Spleen (tissue), 11 donors: ENCODE data around the gene NOXRED1. TPM values are rescaled to one million over a fixed set of nuclear protein-coding genes. Genes with fewer than 3 reads are reported as not detected.
A peak's percentile ranks its signal among the peaks of the same experiment; 100 is the strongest.

Experiments
- DNase-seq: peaks from one replicate; pipeline ENCODE4 v3.0.0-alpha.2; 2020
- H3K27ac ChIP-seq, 8 donors: fragments of 200-600 bp; sonication (generic) in 7 of 8; 1 replicate in 4 of 8; 2 replicates in 4 of 8; pipeline versions ENCODE4 v1.5.0 to v1.8.0; 2016 to 2021; ENCODE audit warnings: inconsistent platforms in 4 of 8, mild to moderate bottlenecking in 4 of 8, moderate library complexity in 1 of 8
- H3K27me3 ChIP-seq, 7 donors: fragments of 200-600 bp; sonication (generic) in 6 of 7; replicated peaks in 1 of 7; 1 replicate in 4 of 7; 2 replicates in 3 of 7; pipeline versions ENCODE4 v1.5.0 to v1.8.0; 2016 to 2021; ENCODE audit warnings: inconsistent platforms in 3 of 7, mild to moderate bottlenecking in 1 of 7
- H3K36me3 ChIP-seq, 6 donors: fragments of 200-600 bp; sonication (generic) in 5 of 6; 1 replicate in 4 of 6; 2 replicates in 2 of 6; pipeline versions ENCODE4 v1.5.0 to v1.8.0; 2016 to 2021; ENCODE audit warnings: inconsistent platforms in 2 of 6
- H3K4me1 ChIP-seq, 6 donors: fragments of 200-600 bp; sonication (generic) in 5 of 6; 1 replicate in 3 of 6; 2 replicates in 3 of 6; pipeline versions ENCODE4 v1.5.0 to v1.8.0; 2016 to 2021; ENCODE audit warnings: inconsistent platforms in 3 of 6
- H3K4me3 ChIP-seq, 8 donors: fragments of 200-600 bp; sonication (generic) in 7 of 8; 1 replicate in 4 of 8; 2 replicates in 4 of 8; pipeline versions ENCODE4 v1.5.0 to v1.8.0; 2016 to 2021; ENCODE audit warnings: inconsistent platforms in 4 of 8, mild to moderate bottlenecking in 4 of 8, moderate library complexity in 2 of 8
- H3K9me3 ChIP-seq, 8 donors: fragments of 200-600 bp; sonication (generic) in 7 of 8; 1 replicate in 4 of 8; 2 replicates in 4 of 8; pipeline versions ENCODE4 v1.5.0 to v1.8.0; 2016 to 2021; ENCODE audit warnings: inconsistent platforms in 4 of 8
- CTCF ChIP-seq, 11 experiments: fragments of 200-600 bp in 7 of 11; fragments of 450-650 bp in 4 of 11; sonication (generic) in 4 of 11; IDR thresholded peaks in 8 of 11; conservative IDR thresholded peaks in 3 of 11; 1 replicate in 7 of 11; 2 replicates in 4 of 11; pipeline versions ENCODE4 v1.4.0 to v1.8.0; 2016 to 2021; ENCODE audit warnings: antibody characterized with exemption in 11 of 11, inconsistent platforms in 4 of 11, mild to moderate bottlenecking in 1 of 11
- POLR2A ChIP-seq, 3 donors: fragments of 450-650 bp; IDR thresholded peaks; one replicate each; pipeline ENCODE4 v1.5.1; 2017; ENCODE audit warnings: antibody characterized with exemption in 3 of 3, mild to moderate bottlenecking in 1 of 3
- POLR2AphosphoS5 ChIP-seq, 3 donors: sonication (generic); formaldehyde crosslinking; IDR thresholded peaks; one replicate each; pipeline ENCODE4 v1.5.1; 2017; ENCODE audit warnings: antibody characterized with exemption in 3 of 3
- WGBS, 5 donors: extraction: QIAGEN DNeasy Blood & Tissue Kit in 3 of 5; methylation state at CpG; one replicate each; pipeline versions ENCODE4 v1.1.5 to v1.1.7; 2013 to 2018; 5-methylcytosine and 5-hydroxymethylcytosine counted together
- intact Hi-C: fragments of 100-400 bp; cut with DNase I; formaldehyde crosslinking; loops from one replicate; pipeline ENCODE4 v1.15.0; 2023; ENCODE audit warnings: low total_unique reads
- polyA plus RNA-seq, 3 donors: library from polyadenylated mRNA; stranded (reverse); fragments of 200-250 nt; gene quantifications; one replicate each; pipeline ENCODE4 v1.2.1, GENCODE V29; 2013
- total RNA-seq, 7 donors: library from RNA; depleted of rRNA in 3 of 7; stranded (reverse); fragments of >200 nt in 3 of 7; fragmentation: NEBNext Ultra II Directional in 4 of 7; extraction: Animal tissue kit (Norgen Biotek cat#: 25700) in 4 of 7; gene quantifications; one replicate each; pipeline versions ENCODE4 v1.1.0 to v1.2.1, GENCODE V29; 2016 to 2021
- donor health status: healthy with polysubstance abuse.
- donor health status: DM: no; HTN: no; CAD: no; lungs with moderate emphysema.
- donor health status: DM: no; HTN: no; CAD: no.
- donor health status: Bipolar disorder and iron deficiency.
- donor health status: healthy.
- donor health status: DM: no; HTN: no; CAD: no.
- donor health status: DM: yes; HTN: yes; CAD: no.

The NOXRED1 gene
- total and polyA plus RNA-seq, 10 donors, result 0.30 to 1.2 (median 0.69) TPM

- peak in 4 of 11 experiments; percentile 11 to 39 (median 24) for TF ChIP-seq CTCF (IDR thresholded peaks at IDR 0.05 in 8 of 11, conservative IDR thresholded peaks at IDR 0.05 in 3 of 11)
- TF ChIP-seq POLR2A (IDR thresholded peaks at IDR 0.05), result no peak
- H3K9me3 ChIP-seq, result no peaks in the 10 kb centered on the region
- intact Hi-C loops, result no loop called here
- H3K4me3 ChIP-seq, result no peak overlapping the region
- H3K36me3 ChIP-seq, result no peaks in the 10 kb centered on the region
- DNase-seq, result no peak
- no peaks in the 10 kb centered on the region for H3K27me3 ChIP-seq
- H3K27ac ChIP-seq, result peak overlapping the region in 1 of 8 donors; percentile 53
- 36 to 81% (median 70%) methylated on average over 3 of the region's 3 CpGs for WGBS, 5 donors
- peaks cover 0 to 22% (median 2%) of the 10 kb centered on the region in 6 donors for H3K4me1 ChIP-seq
Observed at GRCh38 chr14:77409131-77409533, 14.2 kb downstream of the NOXRED1 start.

- 37 to 64% (median 40%) methylated on average over 2 of the region's 2 CpGs for WGBS, 5 donors
- TF ChIP-seq CTCF (IDR thresholded peaks at IDR 0.05 in 8 of 11, conservative IDR thresholded peaks at IDR 0.05 in 3 of 11), result no peak
- TF ChIP-seq POLR2A (IDR thresholded peaks at IDR 0.05), result no peak
- TF ChIP-seq POLR2AphosphoS5 (IDR thresholded peaks at IDR 0.05), result no peak
- intact Hi-C loops, result no loop called here
- H3K27ac ChIP-seq, result peak overlapping the region in 7 of 8 donors; percentile 32 to 91 (median 80)
- no peaks in the 10 kb centered on the region for H3K27me3 ChIP-seq
- peak overlapping the region in 1 of 8 donors; percentile 36 for H3K4me3 ChIP-seq
- H3K9me3 ChIP-seq, result no peaks in the 10 kb centered on the region
- H3K36me3 ChIP-seq, result no peaks in the 10 kb centered on the region
- peaks cover 0 to 22% (median 2%) of the 10 kb centered on the region in 6 donors for H3K4me1 ChIP-seq
- DNase-seq, result no peak
Observed at GRCh38 chr14:77407158-77407557, 16.2 kb downstream of the NOXRED1 start.

DNA sequence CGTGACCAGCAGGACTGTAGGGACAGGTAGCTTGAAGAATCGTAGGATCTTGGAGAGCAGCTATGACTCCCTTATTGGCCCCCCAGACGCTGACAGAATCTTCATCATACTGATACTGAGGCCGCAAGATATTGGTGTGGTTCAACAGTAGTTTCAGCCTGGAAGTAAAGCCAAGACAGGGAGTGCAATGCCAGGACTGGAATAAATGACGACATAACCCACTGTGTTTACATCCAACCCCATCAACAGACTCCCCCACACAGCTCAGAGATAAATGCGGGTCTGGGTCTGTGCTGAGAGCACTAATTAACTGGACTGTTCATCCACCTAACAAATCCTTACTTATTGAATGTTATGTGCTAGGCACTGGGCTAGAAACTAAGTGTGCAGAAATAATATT, 16.6 kb downstream of the NOXRED1 start:
- Histone ChIP-seq H3K36me3 (no peaks in the 10 kb centered on the region), H3K9me3 (no peaks in the 10 kb centered on the region), H3K27ac (peak overlapping the region in 7 of 8 donors; percentile 32 to 91 (median 80)), H3K4me3 (peak overlapping the region in 1 of 8 donors; percentile 36), H3K4me1 (peaks cover 0 to 22% (median 2%) of the 10 kb centered on the region in 6 donors), H3K27me3 (no peaks in the 10 kb centered on the region)
- intact Hi-C loops, result no loop called here
- TF ChIP-seq POLR2AphosphoS5 (IDR thresholded peaks at IDR 0.05), result no peak
- TF ChIP-seq POLR2A (IDR thresholded peaks at IDR 0.05), result no peak
- TF ChIP-seq CTCF (IDR thresholded peaks at IDR 0.05 in 8 of 11, conservative IDR thresholded peaks at IDR 0.05 in 3 of 11), result no peak
- 30 to 40% (median 35%) methylated on average over 6 of the region's 6 CpGs for WGBS, 5 donors
- DNase-seq, result no peak

GRCh38 chr14:77406086-77406485, 17.2 kb downstream of the NOXRED1 start:
- peak overlapping the region in 4 of 8 donors; percentile 65 to 91 (median 84) for H3K27ac ChIP-seq
- no peak for DNase-seq
- 43 to 57% (median 51%) methylated on average over 3 of the region's 3 CpGs for WGBS, 5 donors

More at GRCh38 chr14:77406086-77406485, 17.2 kb downstream of the NOXRED1 start:
- peaks cover 0 to 22% (median 2%) of the 10 kb centered on the region in 6 donors for H3K4me1 ChIP-seq
- TF ChIP-seq CTCF (IDR thresholded peaks at IDR 0.05 in 8 of 11, conservative IDR thresholded peaks at IDR 0.05 in 3 of 11), result no peak
- no peak for TF ChIP-seq POLR2A (IDR thresholded peaks at IDR 0.05)
- TF ChIP-seq POLR2AphosphoS5 (IDR thresholded peaks at IDR 0.05), result no peak
- no peaks in the 10 kb centered on the region for H3K9me3 ChIP-seq
- no peaks in the 10 kb centered on the region for H3K36me3 ChIP-seq
- no peak overlapping the region for H3K4me3 ChIP-seq
- H3K27me3 ChIP-seq, result no peaks in the 10 kb centered on the region
- intact Hi-C loops, result no loop called here
